Amniotic stem cell (primary cell): ENCODE data around the gene ARL6IP1.
"Not testable (repeated sequence)": the region's sequence is repeated elsewhere in the genome, so short reads cannot be mapped to it uniquely, and the experiment has no call there.

Source experiments
- DNase-seq: peaks from one replicate; lab custom pipeline; 2025; lab: John Stamatoyannopoulos, UW

Gene ARL6IP1

DNA sequence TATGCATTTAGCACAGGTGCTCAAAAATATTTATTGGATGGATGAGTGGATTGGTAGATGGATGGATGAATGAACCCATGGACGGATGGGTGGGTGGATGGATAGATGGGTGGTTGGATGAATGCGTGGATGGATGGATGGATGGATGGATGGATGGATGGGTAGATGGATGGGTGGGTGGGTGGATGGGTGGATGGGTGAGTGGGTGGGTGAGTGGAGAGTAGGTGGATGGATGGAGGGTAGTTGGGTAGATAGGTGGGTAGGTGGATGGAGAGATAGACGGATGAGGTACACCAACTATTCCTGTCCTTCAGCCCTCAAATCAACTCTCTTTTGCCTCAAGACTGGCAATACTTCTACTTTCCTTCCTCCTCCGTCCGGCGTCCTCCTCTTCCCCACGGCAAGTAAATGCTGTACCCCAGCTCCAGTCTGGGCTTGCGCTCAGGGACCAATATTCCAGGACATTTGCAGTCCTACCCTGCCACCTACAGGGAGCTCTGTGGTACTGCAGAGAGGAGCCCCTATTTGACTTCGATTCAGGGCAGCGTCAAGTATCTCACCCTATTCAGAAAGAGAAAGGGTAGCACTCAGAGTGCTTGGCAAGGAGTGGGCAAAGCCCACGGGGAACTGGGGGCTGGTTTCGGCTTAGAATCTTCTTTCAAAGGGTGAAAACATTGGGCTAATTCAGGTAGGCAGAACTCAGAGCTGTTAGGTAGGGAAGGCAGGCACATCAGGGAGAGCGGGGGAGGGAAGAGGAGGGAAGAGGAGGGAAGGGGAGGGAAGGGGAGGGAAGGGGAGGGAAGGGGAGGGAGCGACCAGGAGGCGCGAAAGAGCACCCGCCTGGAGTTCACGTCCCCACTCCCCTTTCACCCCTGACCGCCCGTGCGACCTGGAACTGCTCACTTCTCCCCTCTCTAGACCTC lies 41.5 kb downstream of the ARL6IP1 start:
- DNase-seq = not testable (repeated sequence)

DNA sequence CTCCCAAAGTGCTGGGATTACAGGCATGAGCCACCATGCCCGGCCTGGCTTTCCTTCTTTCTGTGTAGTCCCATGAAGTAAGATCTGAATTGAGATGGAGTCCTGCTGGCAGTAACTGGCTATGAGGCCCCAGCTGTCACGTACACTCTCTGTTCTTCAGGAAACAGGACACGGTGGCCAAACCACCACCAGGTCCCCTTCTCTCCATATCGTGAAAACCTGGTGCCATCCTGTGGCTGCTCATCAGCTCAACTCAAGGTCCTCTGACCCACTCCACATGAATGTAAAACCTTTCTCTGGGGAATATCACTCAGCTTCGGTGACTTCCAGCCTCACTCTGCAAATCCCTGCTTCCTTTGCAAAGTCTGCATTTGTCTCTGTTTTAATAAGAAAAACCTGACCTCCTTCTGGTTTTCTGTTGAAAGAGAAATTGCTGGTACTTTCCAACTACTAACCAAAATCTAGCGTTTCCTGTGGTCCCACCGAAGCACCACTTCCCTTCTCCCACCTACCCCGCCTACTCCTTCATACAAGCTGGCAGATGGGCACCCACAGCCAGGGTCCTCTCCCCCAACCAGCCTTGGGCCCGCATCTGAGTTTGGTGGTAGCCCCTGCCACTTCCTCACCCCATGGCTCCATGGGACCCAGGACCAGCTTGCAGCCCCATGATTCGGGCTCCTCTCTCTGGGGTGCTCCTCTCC lies 43.2 kb downstream of the ARL6IP1 start:
- not testable (repeated sequence) for DNase-seq

DNA sequence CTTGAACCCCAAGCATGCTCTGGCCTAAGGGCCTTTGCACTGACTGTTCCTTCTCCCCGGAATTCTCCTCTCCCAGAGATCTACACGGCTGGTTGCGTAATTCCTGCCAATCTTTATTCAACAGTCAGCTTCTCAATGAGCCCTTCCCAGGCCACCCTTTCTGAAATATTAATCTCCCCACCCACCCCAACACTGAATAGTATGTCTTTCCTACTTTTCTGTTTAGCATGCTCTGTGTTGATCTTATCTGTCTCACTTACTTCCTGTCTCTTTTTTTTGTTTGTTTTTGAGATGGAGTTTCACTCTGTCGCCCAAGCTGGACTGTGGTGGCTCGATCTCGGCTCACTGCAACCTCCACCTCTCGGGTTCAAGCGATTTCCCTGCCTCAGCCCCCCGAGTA lies 44.7 kb downstream of the ARL6IP1 start:
- not testable (repeated sequence) for DNase-seq

DNA sequence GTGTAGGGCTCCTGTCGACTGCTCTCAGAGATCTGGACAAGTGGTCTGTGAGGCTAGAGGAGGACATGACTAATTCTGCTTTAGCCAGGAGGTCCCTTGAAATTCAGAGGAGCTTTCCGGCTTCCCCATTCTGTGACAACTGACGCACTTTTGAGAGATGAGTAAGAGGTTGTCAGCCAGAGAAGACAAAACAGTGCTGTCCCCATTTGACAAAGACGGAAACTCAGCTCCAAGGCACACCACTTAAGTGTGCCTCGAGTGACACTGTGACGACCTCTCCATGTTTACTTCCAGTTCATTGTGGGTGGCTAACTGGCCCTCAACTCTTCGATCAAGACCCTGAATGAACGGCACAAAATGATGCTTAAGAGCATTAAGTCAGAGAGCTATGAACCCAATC lies 58.5 kb downstream of the ARL6IP1 start:
- DNase-seq = not testable (repeated sequence)
